HG03460 (cell line): ENCODE results near the gene SDCCAG8.

Source experiments
- ATAC-seq: cut with Tn5 transposase; IDR thresholded peaks from one replicate; pipeline ENCODE4 v1.9.1; 2021; ENCODE audit not compliant: unreplicated experiment

SDCCAG8 gene

GRCh38 chr1:243535014-243535413, 279.2 kb downstream of the SDCCAG8 start:
- no peak for ATAC-seq

- ATAC-seq, result no peak
These were observed 283.8 kb downstream of the SDCCAG8 start for GRCh38 chr1:243539636-243540035.

GRCh38 chr1:243542739-243543415, 287.0 kb downstream of the SDCCAG8 start:
- no peak for ATAC-seq

GRCh38 chr1:243543501-243543900, 287.7 kb downstream of the SDCCAG8 start:
- ATAC-seq, result no peak

- ATAC-seq, result no peak
These were observed 290.6 kb downstream of the SDCCAG8 start for GRCh38 chr1:243546457-243546856.

GRCh38 chr1:243547891-243548290, 292.1 kb downstream of the SDCCAG8 start:
- no peak for ATAC-seq

GRCh38 chr1:243548516-243548915, 292.7 kb downstream of the SDCCAG8 start:
- no peak for ATAC-seq

- no peak for ATAC-seq
These were observed 293.3 kb downstream of the SDCCAG8 start for GRCh38 chr1:243549108-243549507.
